ENCODE data around the gene MEGF9.
"Not testable (repeated sequence)": the region's sequence is repeated elsewhere in the genome, so short reads cannot be mapped to it uniquely, and the experiment has no call there.

The MEGF9 gene

GRCh38 chr9:120570296-120570695, 144.0 kb downstream of the MEGF9 start:
- no peak for FAIRE-seq

GRCh38 chr9:120569556-120569955, 144.7 kb downstream of the MEGF9 start:
- no peak for FAIRE-seq

GRCh38 chr9:120568816-120569215, 145.5 kb downstream of the MEGF9 start:
- no peak for FAIRE-seq

- no peak for FAIRE-seq
Measured at GRCh38 chr9:120567874-120568273, 146.4 kb downstream of the MEGF9 start.

GRCh38 chr9:120567081-120567480, 147.2 kb downstream of the MEGF9 start:
- FAIRE-seq, result no peak

GRCh38 chr9:120564589-120564988, 149.7 kb downstream of the MEGF9 start:
- FAIRE-seq, result no peak

- no peak for FAIRE-seq
Measured at GRCh38 chr9:120562861-120563443, 151.3 kb downstream of the MEGF9 start.

GRCh38 chr9:120561709-120562108, 152.6 kb downstream of the MEGF9 start:
- no peak for FAIRE-seq

GRCh38 chr9:120559546-120559945, 154.7 kb downstream of the MEGF9 start:
- no peak for FAIRE-seq

- FAIRE-seq, result no peak
Measured at GRCh38 chr9:120558454-120558853, 155.8 kb downstream of the MEGF9 start.

- FAIRE-seq, result no peak
Measured at GRCh38 chr9:120557205-120557604, 157.1 kb downstream of the MEGF9 start.

- no peak for FAIRE-seq
Measured at GRCh38 chr9:120556775-120557174, 157.5 kb downstream of the MEGF9 start.

GRCh38 chr9:120555839-120556238, 158.4 kb downstream of the MEGF9 start:
- no peak for FAIRE-seq

GRCh38 chr9:120552210-120552704, 162.0 kb downstream of the MEGF9 start:
- FAIRE-seq, result not testable (repeated sequence)
